NCI-H510A (cell line): ENCODE data around the gene ASCL5.
"Not testable (repeated sequence)": the region's sequence is repeated elsewhere in the genome, so short reads cannot be mapped to it uniquely, and the experiment has no call there.

Source experiments
- DNase-seq: peaks from one replicate; lab custom pipeline; 2025; lab: John Stamatoyannopoulos, UW

The ASCL5 gene, protein sequence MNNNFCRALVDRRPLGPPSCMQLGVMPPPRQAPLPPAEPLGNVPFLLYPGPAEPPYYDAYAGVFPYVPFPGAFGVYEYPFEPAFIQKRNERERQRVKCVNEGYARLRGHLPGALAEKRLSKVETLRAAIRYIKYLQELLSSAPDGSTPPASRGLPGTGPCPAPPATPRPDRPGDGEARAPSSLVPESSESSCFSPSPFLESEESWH

GRCh38 chr1:201126832-201127754, at the start of gene ASCL5:
Gene ASCL5 (minus strand): TSS chr1:201127184. CDS start chr1:201115372, 11,812 bp downstream.
- DNase-seq, result peak; percentile 76

DNA sequence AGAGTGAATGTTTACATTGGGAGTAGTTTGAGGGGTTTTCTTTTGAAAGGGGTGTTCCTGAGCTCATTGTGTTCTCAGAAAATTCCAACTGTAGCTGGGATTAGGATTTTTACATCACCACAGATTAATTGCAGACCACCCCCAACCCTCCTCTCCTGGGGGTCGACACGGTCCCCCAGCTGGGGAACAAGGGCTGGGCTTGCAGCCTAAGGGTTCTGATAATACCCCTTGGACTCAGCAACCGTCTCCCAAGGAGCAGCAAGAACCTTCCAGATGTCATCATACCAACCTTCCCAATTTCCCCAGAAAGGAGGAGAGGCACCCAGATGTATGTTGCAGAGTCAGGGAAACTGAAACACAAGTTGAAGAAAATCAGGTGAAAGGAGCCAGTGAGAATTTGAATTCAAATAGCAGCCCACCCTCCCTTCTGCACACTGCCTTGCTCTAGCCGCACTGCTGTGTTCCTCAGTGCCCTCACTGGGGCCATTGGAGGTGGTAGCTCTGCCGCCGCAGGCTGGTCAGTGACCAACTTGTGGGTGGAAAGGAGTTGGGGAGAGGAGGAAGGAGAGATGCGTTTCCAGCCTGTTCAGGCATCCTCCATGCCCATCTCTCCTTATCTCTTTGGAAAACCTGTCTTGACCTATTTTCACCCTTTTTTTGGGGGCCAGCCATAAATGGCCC, 49.0 kb upstream of the ASCL5 start:
- no peak for DNase-seq

DNA sequence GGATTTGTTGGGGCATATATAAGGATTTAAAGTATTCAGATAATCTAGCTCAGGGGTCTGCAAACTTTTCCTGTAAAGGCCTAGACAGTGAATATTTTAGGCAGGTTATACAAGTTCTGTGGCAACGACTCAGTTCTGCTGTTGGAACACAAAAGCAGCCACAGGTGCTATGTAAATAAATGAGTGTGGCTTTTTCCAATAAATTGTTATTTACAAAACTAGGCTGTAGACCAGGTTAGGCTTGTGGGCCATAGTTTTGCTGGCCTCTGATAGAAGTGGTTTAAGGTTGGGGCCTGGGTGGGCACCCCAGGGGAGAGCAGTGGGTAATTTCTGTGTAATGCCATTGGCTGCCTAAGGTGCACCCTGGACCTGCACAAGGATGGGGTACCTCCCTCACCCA, 46.8 kb upstream of the ASCL5 start:
- DNase-seq, result no peak

DNA sequence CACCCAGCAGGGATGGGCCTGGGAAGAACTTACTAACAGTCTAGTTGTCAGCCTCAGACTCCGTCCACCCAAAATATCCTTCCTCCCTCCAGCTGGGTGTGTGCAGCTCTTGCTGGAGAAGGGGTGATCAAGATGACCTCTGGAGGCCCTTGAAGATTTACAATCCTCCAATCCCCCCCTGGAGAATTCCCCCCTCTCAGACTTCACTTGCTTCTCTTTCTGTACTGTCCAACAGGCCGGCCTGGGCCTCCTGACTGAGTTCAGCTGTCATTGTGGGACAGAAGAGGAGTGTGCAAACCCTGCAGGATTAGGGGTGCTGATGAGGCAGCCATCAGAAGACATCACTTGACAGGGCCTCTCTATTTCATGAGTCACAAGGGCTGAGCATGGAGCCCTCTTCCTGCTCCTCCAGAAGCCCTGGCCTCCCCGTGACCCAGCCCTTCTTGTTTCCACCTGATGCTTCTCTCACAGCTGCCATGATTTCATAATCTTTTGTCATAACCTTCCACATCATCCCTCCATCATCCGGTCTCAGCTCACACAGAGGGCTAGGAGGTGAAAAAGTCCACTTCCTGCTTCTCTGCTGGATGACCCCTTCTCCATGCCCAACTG, 46.1 kb upstream of the ASCL5 start:
- no peak for DNase-seq

- DNase-seq, result no peak
Measured at GRCh38 chr1:201172326-201172725, 45.3 kb upstream of the ASCL5 start.

DNA sequence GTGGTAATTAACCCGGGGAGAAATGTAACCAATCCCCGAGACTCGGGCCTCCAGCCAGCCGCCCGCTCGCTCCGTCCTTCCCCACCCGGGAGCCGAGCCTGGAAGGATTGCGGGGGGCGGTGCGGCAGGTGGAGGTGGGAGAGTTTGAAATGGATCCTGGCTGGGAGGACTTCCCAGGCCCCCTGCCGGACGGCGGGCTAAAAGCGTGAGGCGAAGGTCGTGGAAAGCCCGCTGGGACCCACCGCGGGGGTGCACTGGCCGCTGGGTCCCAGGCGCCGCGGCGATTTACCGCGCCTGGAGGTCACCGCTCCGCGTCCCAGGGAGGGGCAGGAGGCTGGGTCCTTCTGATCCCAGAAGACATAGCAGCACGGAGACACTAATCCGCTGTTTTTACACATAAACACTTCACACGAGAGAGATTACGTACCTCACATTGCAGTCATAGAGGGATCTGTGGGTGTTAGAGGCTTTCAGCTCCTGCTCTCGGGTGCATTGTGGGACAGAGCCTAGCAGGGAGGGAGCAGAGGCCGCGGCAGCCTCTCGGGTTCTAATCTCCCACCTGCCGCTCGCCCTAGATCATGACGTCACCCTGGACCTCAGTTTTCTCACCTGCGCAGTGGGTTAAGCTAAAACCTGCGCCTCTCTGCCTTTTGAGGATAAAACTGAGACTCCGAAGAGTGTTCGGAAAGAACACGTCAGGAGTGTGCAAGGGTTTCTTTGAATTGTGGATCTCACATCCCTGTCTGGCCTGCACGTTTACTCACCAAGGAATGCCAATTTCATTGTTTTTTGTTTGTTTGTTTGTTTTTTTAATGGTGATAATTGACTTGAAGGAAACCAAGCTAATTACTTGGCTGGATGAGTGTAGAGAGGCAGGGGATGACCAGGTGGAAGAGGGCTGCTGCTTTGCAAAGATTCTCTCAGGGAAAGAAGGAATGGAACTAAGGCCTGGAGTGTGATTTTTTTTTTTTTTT, 44.4 kb upstream of the ASCL5 start:
- peak; percentile 77 for DNase-seq

DNA sequence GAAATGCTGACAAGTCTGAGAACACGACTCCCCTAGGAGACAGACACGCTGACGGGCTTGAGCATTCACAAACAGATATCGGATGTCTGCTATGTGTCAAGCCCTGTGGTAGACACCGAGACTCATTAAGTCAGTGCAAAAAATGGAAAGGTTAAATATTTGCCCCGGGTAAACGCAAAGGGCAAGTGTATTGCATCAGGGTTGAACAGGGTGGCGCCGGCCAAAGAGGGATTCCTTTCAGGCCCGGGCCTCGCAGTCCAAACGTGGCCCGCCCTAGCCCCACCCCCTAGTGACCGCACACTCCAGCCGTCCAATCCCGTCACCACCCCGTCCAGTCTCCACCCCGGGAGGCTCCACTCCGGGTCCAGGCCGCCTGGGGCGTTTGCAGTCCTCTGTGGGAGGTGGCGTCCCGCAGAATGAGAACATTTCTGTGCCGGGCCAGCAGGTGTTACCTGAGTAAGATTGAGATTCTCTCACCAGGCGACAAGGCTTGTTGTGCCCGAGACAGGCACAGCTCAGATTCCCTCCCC, 43.6 kb upstream of the ASCL5 start:
- DNase-seq, result peak; percentile 95

DNA sequence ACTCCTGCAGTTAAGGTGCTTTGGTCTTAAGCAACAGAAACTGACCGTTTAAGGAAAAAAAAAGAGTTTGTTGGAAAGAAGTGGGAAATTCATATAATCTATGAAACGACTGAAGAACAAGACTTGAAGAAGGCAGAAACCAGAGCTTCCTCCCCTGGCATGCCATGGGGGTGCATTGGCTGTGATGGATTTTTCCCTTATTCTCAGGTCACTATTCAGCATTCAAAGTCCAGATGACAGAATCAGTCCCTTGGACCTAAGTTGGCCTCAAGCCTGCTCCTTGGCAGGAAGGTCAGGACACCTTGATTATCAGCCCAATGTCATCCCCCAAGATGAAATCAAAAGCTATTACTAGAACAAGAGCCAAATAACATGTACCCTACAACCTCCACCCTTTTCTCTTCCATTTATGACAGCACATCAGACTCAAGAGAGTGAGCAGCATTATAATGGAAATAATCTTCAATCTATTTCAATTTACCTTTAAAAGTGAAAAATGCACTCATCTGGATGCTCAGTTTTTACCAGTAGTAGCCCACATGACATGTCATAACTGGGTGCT, 43.1 kb upstream of the ASCL5 start:
- no peak for DNase-seq

GRCh38 chr1:201169203-201169602, 42.2 kb upstream of the ASCL5 start:
- no peak for DNase-seq

GRCh38 chr1:201167041-201167991, 40.3 kb upstream of the ASCL5 start:
- DNase-seq, result no peak

- DNase-seq, result no peak
Measured at GRCh38 chr1:201164645-201165044, 37.7 kb upstream of the ASCL5 start.

GRCh38 chr1:201163707-201164106, 36.7 kb upstream of the ASCL5 start:
- DNase-seq, result no peak

DNA sequence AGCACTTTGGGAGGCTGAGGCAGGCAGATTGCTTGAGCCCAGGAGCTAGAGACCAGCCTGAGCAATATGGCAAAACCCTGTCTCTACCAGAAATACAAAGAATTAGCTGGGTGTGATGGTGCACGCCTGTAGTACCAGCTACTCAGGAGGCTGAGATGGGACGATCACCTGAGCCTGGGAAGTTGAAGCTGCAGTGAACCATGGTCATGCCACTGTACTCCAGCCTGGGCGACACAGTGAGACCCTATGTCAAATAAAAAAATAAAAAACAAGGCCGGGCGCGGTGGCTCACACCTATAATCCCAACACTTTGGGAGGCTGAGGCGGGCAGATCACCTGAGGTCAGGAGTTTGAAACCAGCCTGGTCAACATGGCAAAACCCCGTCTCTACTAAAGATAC, 36.1 kb upstream of the ASCL5 start:
- DNase-seq, result not testable (repeated sequence)

GRCh38 chr1:201157949-201158348, 31.0 kb upstream of the ASCL5 start:
- DNase-seq, result no peak

DNA sequence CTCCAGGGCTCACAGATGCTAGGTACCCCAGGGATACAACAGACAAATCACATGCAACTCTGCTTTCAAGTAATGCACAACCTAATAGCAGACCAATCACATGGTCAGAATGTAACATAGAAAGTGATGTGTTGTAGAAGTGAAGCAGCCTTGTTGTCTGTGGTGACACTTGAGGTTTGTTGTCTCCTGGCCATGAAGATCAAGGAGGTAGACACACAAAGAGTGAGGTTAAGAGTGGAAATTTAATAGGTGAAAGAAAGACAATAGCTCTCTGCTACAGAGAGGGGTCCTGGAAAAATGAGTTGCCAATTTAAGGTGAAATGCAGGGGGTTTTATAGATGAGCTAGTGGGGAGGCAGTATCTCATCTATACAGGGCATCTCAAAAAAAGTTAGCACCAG, 29.8 kb upstream of the ASCL5 start:
- DNase-seq, result no peak

DNA sequence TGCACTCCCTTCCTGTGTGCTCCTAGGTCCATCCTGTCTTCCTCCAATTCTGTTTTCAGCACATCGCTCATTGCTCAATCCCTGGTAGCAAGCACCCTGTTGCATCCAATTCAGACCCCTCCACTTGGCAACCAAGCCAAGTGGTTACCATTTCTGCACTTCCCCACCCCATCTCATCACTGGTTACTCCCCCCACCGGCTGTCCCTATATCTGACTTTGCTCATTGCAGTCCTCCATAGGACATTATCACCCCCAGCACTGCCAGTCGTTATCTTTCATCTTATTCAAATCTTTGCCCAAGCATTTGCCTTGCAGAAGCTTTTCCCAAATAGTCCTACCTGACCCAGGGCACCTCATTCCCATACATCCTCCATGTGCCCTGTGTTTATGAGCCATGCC, 29.4 kb upstream of the ASCL5 start:
- DNase-seq, result no peak

DNA sequence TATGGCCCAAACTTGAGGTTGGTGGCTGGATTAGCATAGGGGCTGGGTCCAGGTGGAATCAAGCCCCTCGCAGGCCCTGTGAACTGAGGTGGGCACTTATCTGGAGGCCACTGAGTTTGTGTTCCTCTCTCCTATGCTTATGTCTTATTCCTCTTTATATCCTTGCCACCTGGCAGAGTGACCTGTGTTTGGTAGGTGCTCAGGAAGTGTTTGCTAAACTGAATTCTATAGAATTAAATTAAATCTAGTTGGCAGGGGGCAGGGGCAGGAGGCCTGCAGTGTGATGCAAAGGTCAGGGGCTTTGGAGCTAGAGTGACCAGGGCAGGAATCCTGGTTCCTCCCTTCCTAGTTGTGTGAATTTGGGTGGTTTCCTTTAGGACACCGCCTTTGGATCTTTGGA, 28.4 kb upstream of the ASCL5 start:
- no peak for DNase-seq

DNA sequence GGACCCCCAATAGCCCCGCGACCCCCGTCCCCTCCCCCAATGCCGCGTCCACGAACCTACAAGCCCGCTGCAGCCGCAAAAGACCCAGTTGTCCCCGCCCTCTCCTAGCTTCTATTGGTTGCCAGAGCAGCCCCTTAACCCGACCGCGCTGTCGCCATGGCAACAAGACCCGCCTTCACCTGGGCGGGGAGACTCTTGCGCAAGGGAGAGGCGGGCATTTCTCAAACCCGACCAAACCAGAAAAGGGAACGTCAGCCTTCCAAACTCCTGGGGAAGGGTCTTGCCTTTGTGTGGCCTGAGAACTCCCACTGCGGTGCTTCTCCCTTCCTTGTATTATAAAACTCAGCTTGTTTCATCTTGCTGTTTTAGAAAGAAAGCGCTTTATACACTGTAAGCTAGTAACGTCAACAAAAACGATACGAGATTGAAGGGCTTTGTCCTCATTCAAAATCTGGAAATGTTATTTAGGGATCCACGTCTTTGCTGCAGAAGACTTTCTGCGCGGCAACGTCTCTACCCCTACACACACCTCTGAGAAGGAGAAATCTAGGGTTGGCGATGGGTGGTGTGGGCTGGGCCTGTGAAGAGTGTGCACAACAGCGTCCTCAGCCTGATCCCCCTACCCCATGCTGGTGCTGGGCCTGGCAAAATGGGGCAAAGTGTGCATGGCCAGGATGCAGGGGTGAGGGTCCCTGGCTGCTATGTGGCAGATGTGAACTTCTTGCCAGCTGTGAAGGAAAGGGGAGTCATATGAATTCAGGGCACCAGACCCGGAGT, 27.6 kb upstream of the ASCL5 start, which contains the start of gene TMEM9:
Gene TMEM9, minus strand, starts transcription at position 86 of the 777 bp plus-strand sequence. CDS start 551 bp downstream, outside the sequence.
- DNase-seq, result peak; percentile 78
